NCI-H2227 (cell line): ENCODE data around the gene TINAGL1.

Source experiments
- DNase-seq: peaks from one replicate; lab custom pipeline; 2025; ENCODE audit not compliant: unreplicated experiment; lab: John Stamatoyannopoulos, UW

TINAGL1 gene

GRCh38 chr1:31602081-31602480 is 25.8 kb downstream of the TINAGL1 start:
- no peak for DNase-seq

- no peak for DNase-seq
Measured at GRCh38 chr1:31605908-31606427, 29.7 kb downstream of the TINAGL1 start.

- DNase-seq: no peak
Measured at GRCh38 chr1:31607360-31607759, 31.0 kb downstream of the TINAGL1 start.

GRCh38 chr1:31609514-31610118 is 33.3 kb downstream of the TINAGL1 start:
- no peak for DNase-seq

GRCh38 chr1:31614414-31615005 is 38.2 kb downstream of the TINAGL1 start:
- peak; percentile 21 for DNase-seq

GRCh38 chr1:31615414-31615813 is 39.1 kb downstream of the TINAGL1 start:
- DNase-seq: no peak

- no peak for DNase-seq
Measured at GRCh38 chr1:31615939-31616338, 39.6 kb downstream of the TINAGL1 start.

GRCh38 chr1:31617218-31617915 is 41.1 kb downstream of the TINAGL1 start, which contains the start of gene HCRTR1:
Gene HCRTR1 (plus strand): TSS chr1:31617689. CDS start chr1:31619193, 1,504 bp downstream.
- peak; percentile 30 for DNase-seq

GRCh38 chr1:31617916-31618746 is 41.8 kb downstream of the TINAGL1 start:
- peak; percentile 83 for DNase-seq

GRCh38 chr1:31618916-31619846 is 42.9 kb downstream of the TINAGL1 start:
- DNase-seq: no peak

GRCh38 chr1:31620631-31621497 is 44.5 kb downstream of the TINAGL1 start:
- DNase-seq: no peak

- no peak for DNase-seq
Measured at GRCh38 chr1:31621498-31621820, 45.1 kb downstream of the TINAGL1 start.

GRCh38 chr1:31621847-31622730 is 45.8 kb downstream of the TINAGL1 start:
- no peak for DNase-seq

- no peak for DNase-seq
Measured at GRCh38 chr1:31623365-31623764, 47.0 kb downstream of the TINAGL1 start.

GRCh38 chr1:31624309-31624708 is 48.0 kb downstream of the TINAGL1 start:
- no peak for DNase-seq

- no peak for DNase-seq
Measured at GRCh38 chr1:31624731-31625514, 48.6 kb downstream of the TINAGL1 start.

- no peak for DNase-seq
Measured at GRCh38 chr1:31625561-31626222, 49.4 kb downstream of the TINAGL1 start.
